BJ (cell line): ENCODE measurements around the gene PI4KA. TPM values are rescaled to one million over a fixed set of nuclear protein-coding genes. Genes with fewer than 3 reads are reported as not detected.

Experiments
- CTCF ChIA-PET: fragments of 350-600 bp; formaldehyde crosslinking; extraction: SDS; loops from one replicate; lab custom pipeline; 2021; ENCODE audit warnings: antibody characterized with exemption, inconsistent platforms; lab: Yijun Ruan, JAX
- POLR2A ChIA-PET: fragments of 300-600 bp; sonication (Branson Sonifier 250); formaldehyde crosslinking; extraction: SDS; loops from one replicate; lab custom pipeline; 2021; ENCODE audit warnings: antibody characterized with exemption; lab: Charles Lee
- DNase-seq: peaks from one replicate; pipeline ENCODE4 v3.0.0-alpha.2; 2011; ENCODE audit warnings: low read depth
- H3K27me3 ChIP-seq: 2 replicates; pipeline ENCODE4 v1.6.0; 2011; ENCODE audit warnings: low read length; ENCODE audit not compliant: control insufficient read depth, insufficient read depth
- H3K36me3 ChIP-seq: 2 replicates; pipeline ENCODE4 v1.5.1; 2011; ENCODE audit warnings: low read length; ENCODE audit not compliant: control insufficient read depth, insufficient read depth
- H3K4me3 ChIP-seq: 2 replicates; pipeline ENCODE4 v1.5.1; 2011; ENCODE audit warnings: low read depth, mild to moderate bottlenecking, control low read depth, low read length
- CTCF ChIP-seq: IDR thresholded peaks from 2 replicates; pipeline ENCODE4 v1.5.1; 2011; ENCODE audit warnings: low read depth, mild to moderate bottlenecking, control low read depth, inconsistent platforms, low read length, moderate library complexity; ENCODE audit not compliant: insufficient read depth
- polyA plus RNA-seq: library from polyadenylated mRNA; depleted of rRNA; stranded (reverse); fragments of >200 nt; gene quantifications from 2 replicates; pipeline ENCODE4 v1.2.3, GENCODE V29; 2011

PI4KA gene
- polyA plus RNA-seq, 1 experiment: 34.2 TPM

GRCh38 chr22:20661473-20661872, 197.1 kb downstream of the PI4KA start:
- CTCF ChIA-PET: no interaction called here
- Histone ChIP-seq H3K36me3 (no peaks in the 10 kb centered on the region), H3K27me3 (peaks cover 6% of the 10 kb centered on the region), H3K4me3 (no peak overlapping the region)
- POLR2A ChIA-PET: no interaction called here
- DNase-seq: no peak
- no peak for TF ChIP-seq CTCF

- no peak for TF ChIP-seq CTCF
- Histone ChIP-seq H3K4me3 (no peak overlapping the region), H3K36me3 (no peaks in the 10 kb centered on the region), H3K27me3 (peaks cover 6% of the 10 kb centered on the region)
- ChIA-PET CTCF (no interaction called here), POLR2A (no interaction called here)
- DNase-seq: no peak
Measured at GRCh38 chr22:20660441-20661054, 198.1 kb downstream of the PI4KA start.

- no peak overlapping the region for H3K4me3 ChIP-seq
- no peak for DNase-seq
- no peak for TF ChIP-seq CTCF
- H3K36me3 ChIP-seq: no peaks in the 10 kb centered on the region
- ChIA-PET CTCF (interaction anchor here (0.6 kb wide), 1 partner anchor 46 kb away, joined by 5 read pairs; no protein-coding TSS in a partner anchor), POLR2A (no interaction called here)
- H3K27me3 ChIP-seq: peaks cover 6% of the 10 kb centered on the region
Measured at GRCh38 chr22:20659920-20660319, 198.7 kb downstream of the PI4KA start.

GRCh38 chr22:20659258-20659657, 199.4 kb downstream of the PI4KA start:
- POLR2A ChIA-PET: no interaction called here
- CTCF ChIA-PET: interaction anchor here (0.6 kb wide), 2 partner anchors 45 to 341 kb away, joined by 5 read pairs; no protein-coding TSS in a partner anchor
- no peaks in the 10 kb centered on the region for H3K36me3 ChIP-seq
- DNase-seq: no peak
- no peak overlapping the region for H3K4me3 ChIP-seq
- H3K27me3 ChIP-seq: peaks cover 2% of the 10 kb centered on the region
- no peak for TF ChIP-seq CTCF

GRCh38 chr22:20658433-20659222, 200.0 kb downstream of the PI4KA start:
- ChIA-PET POLR2A (no interaction called here), CTCF (interaction anchor here (0.6 kb wide), 1 partner anchor 341 kb away, joined by 5 read pairs; no protein-coding TSS in a partner anchor)
- no peak for TF ChIP-seq CTCF
- H3K36me3 ChIP-seq: no peaks in the 10 kb centered on the region
- no peaks in the 10 kb centered on the region for H3K27me3 ChIP-seq
- no peak for DNase-seq
- no peak overlapping the region for H3K4me3 ChIP-seq
